Hematopoietic multipotent progenitor cell treated with erythropoietin and hydrocortisone succinate and interleukin-3 and kit ligand, for 17 days (in vitro differentiated cells): Measurements from ENCODE around the gene SRCIN1.
"Not testable (repeated sequence)": the region's sequence is repeated elsewhere in the genome, so short reads cannot be mapped to it uniquely, and the experiment has no call there.

Experiments used
- DNase-seq: peaks from one replicate; pipeline ENCODE4 v3.0.0-alpha.2; 2015; ENCODE audit warnings: low spot score

The SRCIN1 gene, protein sequence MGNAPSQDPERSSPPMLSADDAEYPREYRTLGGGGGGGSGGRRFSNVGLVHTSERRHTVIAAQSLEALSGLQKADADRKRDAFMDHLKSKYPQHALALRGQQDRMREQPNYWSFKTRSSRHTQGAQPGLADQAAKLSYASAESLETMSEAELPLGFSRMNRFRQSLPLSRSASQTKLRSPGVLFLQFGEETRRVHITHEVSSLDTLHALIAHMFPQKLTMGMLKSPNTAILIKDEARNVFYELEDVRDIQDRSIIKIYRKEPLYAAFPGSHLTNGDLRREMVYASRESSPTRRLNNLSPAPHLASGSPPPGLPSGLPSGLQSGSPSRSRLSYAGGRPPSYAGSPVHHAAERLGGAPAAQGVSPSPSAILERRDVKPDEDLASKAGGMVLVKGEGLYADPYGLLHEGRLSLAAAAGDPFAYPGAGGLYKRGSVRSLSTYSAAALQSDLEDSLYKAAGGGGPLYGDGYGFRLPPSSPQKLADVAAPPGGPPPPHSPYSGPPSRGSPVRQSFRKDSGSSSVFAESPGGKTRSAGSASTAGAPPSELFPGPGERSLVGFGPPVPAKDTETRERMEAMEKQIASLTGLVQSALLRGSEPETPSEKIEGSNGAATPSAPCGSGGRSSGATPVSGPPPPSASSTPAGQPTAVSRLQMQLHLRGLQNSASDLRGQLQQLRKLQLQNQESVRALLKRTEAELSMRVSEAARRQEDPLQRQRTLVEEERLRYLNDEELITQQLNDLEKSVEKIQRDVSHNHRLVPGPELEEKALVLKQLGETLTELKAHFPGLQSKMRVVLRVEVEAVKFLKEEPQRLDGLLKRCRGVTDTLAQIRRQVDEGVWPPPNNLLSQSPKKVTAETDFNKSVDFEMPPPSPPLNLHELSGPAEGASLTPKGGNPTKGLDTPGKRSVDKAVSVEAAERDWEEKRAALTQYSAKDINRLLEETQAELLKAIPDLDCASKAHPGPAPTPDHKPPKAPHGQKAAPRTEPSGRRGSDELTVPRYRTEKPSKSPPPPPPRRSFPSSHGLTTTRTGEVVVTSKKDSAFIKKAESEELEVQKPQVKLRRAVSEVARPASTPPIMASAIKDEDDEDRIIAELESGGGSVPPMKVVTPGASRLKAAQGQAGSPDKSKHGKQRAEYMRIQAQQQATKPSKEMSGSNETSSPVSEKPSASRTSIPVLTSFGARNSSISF

DNA sequence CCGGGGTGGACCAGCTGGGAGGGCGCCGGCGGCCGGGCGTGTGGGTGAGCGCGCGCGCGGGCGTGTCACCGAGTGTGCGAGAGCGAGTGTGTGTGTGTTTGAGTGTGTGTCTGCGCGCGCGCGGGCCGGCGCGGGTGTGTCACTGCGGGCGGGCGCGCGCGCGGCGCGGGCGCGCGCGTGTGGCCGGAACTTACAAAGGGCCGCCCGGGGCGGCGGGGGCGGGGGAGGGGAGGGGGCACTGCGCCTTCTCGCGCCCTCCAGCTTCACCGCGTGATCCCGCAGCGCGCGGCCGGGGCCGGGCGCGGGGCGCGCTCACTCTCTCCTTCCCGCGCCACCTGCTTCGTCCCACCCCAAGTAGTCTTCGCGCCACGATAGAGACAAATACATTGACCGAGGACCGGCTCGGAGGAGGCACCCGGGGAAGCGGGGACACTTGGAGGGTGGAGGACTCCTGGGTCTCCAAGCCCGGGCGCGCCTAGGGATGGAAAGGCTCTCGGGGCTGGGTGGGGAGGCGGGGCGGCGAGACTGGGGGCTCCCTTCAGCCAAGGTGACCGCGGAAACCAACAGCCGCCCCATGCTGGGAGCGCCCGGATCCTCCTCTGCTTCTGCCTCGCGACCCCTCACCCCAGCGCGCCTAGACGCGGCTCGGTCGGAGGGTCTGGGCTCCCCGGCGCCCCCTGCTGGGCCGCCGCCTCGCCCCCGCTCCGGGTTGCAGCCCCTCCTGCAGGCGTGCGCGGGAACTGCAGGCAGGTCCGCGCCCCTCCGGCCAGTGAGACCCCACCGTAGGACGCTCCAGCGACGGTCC, at the start of gene SRCIN1:
Gene SRCIN1 (minus strand): TSS at position 112 of the 805 bp plus-strand sequence. CDS start 247 bp downstream, outside the sequence.
- no peak for DNase-seq

DNA sequence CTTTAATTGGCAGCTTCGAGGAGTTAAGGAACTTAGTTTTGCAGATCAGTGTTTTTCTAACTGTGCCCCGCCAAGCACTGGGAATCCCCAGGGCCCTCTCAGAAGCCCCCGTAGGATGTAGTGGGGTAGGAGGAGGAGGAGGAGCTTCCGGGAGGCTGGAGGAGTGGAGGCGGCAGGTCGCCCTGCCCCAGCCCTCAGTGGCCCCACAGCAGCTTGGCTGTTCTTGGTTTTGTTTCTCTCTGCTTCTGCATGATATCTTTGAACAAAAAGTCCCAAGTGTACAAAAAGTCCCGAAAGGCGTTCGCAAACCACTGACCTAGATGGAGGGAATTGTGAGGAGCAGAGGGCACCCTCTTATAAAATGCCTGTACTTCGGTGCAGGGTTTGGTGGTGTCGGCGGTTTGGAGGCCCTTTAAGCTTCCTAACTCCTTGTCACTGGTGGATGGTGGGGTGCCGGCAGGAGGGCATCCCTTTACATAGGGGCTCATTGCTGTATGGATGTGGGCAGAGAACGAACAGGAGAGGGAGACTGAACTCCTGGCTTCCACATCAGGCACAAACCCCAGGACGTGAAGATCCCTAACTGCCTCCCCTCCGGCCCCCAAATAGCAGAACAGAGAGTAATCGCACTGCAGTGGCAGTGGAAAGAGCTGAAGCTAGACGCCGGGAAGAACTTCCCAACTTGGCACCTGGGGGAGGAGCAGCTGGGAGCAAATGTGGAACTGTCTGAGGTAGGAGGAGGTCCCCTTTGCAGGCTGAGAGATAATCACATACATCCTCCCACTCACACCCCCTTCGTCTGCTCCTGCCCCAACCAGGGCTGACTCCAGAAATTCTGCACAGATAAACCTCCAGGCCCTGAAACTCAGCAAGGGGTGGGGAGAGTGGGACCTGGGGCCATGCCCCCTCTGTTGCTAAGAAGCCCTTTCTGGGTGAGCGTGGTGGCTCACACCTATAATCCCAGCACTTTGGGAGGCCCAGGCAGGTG, 49.0 kb upstream of the SRCIN1 start:
- no peak for DNase-seq

DNA sequence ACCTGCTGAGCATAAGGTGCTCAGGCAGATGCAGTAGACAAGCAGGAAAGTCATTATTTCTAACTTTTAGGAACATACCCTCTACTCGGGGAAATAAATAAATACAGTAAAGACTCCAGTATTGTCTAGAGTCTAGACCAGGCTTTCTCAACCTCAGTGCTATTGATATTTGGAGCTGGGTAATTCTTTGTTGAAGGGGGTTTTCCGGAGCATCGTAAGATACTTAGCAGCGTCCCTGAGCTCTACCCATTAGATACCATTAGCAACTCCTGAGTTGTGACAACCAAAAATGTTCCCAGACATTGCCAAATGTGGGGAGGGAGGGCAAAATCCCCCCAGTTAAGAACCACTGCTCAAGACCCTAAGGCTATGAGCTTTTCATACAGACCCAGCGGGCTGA, 47.9 kb upstream of the SRCIN1 start:
- no peak for DNase-seq

DNA sequence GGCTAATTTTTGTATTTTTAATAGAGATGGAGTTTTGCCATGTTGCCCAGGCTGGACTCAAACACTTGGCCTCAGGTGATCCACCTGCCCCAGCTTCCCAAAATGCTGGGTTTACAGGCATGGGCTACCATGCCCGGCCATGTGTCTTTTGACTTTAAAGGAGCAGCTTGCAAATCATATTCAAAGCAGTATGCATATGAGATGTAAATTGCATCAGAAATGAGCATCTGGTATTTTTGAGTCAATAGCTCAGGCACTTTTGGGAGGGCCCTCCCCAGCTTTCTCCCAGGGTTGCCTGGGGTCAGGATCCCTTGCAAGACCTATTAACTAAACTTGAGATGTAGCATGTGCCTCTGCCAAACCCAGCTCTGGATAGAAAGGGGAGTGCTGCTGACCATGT, 47.5 kb upstream of the SRCIN1 start:
- DNase-seq, result no peak

DNA sequence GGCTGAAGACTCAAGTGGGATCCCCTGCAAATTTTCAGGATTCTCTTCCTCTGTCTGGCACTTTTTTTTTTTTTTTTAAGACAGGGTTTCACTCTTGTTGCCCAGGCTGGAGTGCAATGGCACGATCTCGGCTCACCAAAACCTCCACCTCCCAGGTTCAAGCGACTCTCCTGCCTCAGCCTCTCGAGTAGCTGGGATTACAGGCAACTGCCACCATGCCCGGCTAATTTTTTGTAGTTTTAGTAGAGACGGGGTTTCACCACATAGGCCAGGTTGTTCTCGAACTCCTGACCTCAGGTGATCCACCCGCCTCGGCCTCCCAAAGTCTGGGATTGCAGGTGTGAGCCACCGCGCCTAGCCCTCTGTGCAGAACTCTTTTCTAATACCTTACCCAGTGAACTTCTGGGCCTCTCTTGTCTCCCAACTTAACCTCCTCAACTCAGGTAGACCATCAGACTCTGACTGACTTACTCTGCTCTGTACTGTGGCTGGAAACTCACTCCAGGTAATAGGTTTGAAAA, 45.0 kb upstream of the SRCIN1 start:
- DNase-seq, result not testable (repeated sequence)

DNA sequence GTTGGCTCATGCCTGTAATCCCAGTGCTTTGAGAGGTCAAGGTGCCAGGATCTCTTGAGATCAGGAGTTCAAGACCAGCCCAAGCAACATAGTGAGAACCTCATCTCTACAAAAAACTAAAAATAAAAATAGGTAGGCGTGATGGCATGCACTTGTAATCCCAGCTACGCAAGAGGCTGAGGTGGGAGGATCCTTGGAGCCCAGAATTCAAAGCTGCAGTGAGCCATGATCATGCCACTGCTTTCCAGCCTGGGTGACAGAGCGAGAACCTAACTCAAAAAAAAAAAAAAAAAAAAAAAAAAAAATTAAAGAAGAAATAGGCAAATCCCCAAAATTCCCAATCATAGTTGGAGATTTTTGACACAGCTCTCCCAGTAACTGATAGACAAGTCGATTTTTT, 32.2 kb upstream of the SRCIN1 start:
- DNase-seq, result no peak

- no peak for DNase-seq
Observed at GRCh38 chr17:38636054-38636453, 30.3 kb upstream of the SRCIN1 start.

- DNase-seq, result no peak
Observed at GRCh38 chr17:38632334-38632733, 26.6 kb upstream of the SRCIN1 start.

- no peak for DNase-seq
Observed at GRCh38 chr17:38628441-38628840, 22.7 kb upstream of the SRCIN1 start.

DNA sequence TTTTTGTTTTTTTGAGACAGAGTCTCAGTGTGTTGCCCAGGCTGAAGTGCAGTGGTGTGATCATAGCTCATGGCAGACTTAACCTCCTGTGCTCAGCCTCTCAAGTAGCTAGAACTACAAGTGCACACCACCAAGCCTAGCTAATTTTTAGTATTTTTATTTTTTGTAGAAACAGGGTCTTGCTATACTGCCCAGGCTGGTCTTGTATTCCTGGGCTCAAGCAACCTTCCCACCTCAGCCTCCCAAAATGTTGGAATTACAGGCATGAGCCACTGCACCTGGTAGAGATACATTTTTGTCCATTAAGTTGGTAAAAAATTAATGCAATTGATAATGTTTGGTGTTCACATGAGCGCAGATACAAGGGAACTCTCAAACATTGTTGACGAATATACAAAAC, 22.2 kb upstream of the SRCIN1 start:
- no peak for DNase-seq

GRCh38 chr17:38626606-38627226, 21.0 kb upstream of the SRCIN1 start:
- not testable (repeated sequence) for DNase-seq

GRCh38 chr17:38625482-38625881, 19.7 kb upstream of the SRCIN1 start:
- DNase-seq, result no peak

DNA sequence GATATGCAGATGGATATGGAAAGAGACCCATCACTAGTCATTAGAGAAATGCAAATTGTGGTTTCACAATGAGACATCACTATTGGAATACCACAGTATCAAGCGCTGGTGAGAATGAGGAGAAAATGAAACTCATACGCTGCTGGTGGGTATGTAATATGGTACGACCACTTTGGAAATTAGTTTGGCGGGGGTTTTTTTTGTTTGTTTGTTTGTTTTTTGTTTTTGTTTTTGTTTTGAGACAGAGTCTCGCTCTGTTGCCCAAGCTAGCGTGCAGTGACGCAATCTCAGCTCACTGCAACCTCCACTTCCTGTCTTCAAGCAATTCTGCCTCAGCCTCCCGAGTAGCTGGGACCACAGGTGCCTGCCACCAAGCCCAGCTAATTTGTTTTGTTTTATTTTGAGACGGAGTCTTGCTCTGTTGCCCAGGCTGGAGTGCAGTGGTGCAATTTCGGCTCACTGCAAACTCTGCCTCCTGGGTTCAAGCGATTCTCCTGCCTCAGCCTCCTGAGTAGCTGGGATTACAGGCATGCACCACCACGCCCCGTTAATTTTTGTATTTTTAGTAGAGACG, 19.1 kb upstream of the SRCIN1 start:
- DNase-seq, result not testable (repeated sequence)

DNA sequence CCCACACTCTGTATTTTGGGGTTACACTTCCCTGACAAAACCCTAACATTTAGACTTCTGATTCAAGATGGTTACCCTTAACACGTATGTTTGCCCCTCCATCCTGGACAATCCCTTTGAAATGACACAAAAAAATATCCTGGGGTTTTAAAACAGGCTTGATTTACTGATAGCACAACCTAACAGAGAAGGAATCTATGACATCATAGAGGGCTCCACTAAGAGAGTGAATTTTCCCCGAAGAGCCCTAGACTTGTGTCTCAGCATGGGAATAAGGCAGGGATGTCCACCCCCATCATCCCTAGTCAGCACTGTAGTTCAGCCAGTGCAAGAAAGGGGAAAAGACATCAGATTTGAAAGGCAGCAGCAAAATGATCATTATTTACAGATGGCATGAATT, 15.8 kb upstream of the SRCIN1 start:
- no peak for DNase-seq

DNA sequence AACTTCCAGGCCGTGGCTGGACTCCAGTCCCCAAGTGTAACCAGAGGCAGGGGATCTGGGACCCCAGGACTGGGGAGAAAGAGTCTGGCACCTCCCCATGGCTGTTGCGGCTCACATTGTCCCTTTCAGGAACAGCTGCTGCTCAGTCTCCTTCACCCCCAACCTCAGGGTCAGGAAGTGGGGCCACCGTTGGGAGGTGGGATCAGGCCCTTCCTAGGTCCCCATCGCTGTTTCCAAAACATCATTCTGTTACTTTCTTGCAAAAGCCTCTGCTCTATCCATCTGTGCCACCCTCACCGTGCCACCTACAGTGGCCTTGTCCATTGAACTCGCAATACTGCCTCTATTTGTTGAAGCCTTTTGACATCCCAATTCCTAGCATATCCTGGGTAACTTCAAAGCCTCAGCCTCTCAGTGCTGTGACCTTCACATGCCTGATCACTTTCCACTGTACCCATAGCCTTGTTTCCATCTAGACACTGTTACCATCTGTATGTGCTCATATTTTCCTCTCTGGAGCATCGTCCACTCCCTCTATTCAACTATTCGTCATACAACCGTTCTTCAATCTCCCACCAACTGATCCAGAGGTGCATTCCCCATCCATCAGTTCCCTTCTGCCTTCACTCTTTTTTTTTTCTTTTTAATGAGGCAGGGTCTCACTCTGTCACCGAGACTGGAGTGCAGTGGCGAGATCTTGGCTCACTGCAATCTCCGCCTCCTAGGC, 15.0 kb upstream of the SRCIN1 start:
- DNase-seq, result no peak

- DNase-seq, result no peak
Observed at GRCh38 chr17:38619937-38620550, 14.3 kb upstream of the SRCIN1 start.

DNA sequence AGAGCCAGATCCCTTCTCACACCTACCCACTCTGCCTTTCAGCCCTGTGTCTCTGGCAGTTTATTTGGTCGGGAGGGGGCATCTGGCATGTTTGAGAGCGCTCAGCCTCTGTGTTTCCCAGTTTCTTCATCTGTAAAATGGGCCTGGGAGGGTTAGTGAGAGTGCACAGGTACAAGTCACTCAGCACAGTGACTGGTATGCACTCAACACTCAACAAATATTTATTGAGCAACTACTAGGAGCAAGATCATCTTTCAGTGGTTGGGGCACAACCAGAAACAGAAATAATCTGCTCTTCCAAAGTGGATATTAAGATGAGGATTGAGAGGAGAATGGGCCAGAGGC, 13.7 kb upstream of the SRCIN1 start:
- no peak for DNase-seq
